ENCODE data around the gene SCG2.
A peak's percentile ranks its signal among the peaks of the same experiment; 100 is the strongest.

Gene SCG2, protein sequence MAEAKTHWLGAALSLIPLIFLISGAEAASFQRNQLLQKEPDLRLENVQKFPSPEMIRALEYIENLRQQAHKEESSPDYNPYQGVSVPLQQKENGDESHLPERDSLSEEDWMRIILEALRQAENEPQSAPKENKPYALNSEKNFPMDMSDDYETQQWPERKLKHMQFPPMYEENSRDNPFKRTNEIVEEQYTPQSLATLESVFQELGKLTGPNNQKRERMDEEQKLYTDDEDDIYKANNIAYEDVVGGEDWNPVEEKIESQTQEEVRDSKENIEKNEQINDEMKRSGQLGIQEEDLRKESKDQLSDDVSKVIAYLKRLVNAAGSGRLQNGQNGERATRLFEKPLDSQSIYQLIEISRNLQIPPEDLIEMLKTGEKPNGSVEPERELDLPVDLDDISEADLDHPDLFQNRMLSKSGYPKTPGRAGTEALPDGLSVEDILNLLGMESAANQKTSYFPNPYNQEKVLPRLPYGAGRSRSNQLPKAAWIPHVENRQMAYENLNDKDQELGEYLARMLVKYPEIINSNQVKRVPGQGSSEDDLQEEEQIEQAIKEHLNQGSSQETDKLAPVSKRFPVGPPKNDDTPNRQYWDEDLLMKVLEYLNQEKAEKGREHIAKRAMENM

DNA sequence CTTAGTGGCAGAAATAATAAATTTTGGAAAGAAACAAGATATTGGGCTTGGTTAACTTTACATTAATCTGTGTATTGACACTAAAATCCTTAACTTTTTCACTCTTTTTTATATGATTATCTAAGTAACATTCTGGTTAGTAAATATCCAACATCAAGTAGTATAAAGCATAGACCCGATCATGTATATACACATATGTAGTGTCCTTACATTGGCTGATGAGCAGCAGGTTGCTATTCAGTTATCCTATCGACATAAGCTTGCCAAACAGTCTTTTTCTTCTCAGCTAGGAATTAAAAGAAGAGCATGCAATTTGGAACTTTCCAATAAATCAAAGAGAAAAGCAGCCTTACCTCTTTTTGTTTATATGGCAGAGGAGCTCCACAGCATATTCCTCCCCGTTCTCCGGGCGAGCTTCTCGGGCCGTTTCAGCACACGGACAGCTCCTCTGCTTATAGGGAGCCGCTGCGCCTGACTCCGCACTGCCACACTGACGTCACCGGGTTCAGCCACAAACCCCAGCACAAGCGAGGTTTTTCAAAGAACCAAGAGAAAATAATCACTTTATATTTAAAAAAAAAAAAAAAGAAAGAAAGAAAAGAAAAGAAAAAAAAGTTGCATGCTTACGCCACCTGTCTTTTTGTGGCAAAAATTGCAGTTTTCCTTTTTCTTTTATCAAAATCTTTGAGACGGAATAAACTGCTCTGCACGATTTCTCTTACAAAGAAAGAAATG lies at the start of gene SCG2:
TSS of gene SCG2 (minus strand) at position 430 of the 735 bp plus-strand sequence. CDS start 3,079 bp downstream, outside the sequence.
- DNase-seq, result peak in 43 of 56 donors; percentile 7 to 75 (median 40)

DNA sequence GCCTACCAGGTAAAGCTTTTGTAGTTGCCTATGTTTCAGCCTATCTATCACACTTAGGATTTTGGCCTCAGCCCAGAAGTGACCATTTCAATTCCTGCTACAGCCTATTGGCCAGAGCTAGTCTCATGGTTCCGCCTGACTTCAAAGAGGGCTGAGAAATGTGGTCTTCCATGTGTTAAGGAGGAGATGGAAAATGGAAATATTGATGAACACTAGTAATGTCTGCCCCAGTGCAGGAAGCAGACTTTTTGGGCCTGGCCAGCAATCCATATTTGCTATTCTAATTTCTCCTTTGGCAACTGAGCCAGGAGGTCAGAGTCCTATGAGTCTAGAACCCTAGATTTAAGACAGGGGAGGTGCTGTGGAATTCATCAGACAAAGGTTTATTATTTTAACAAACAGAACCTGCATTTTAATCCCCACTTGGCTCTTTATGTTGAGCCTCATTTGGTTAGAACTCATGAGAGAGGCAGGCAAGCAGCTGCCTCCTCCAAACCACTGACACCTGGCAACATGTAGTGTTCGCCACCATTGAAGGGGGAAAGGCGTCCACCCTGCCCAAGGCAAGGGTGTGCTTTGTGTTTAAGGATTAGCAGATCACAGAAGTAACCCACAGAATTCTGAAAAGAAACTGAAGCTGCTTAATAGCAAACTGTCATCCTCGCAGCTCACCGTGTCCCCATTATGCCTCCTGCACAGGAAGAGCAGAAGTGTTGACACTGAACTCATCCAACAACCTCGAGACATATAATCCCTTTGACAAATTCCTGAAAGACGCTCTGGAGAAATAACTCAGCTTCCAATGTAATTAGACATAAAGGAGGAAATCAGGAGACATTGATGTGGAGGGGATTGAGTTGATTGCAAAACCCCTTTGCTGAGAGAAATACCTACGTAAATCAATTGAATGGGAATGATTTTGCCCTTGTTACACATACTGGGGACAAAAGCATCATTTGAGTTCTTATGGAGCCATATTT lies 47.7 kb upstream of the SCG2 start:
- no peak for DNase-seq

DNA sequence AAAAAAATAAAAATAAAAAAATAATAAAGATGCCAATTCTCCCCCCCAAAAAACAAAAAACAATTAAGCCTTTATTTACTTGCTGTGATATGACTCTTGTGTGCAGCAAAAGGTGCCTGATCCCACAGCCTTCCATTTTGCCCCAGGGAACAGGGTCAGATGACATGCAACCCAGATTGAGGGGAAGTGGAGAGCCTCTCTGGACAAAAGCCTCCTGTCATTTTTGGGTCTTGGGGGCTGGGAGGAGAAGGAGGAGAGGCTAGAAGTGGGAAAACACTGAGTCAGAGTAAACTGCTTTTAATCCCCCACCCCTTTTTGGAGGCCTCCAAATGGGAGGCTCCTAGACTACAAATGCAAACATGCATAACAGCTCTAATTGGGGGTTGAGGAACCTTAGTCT lies 46.6 kb upstream of the SCG2 start:
- DNase-seq, result no peak

DNA sequence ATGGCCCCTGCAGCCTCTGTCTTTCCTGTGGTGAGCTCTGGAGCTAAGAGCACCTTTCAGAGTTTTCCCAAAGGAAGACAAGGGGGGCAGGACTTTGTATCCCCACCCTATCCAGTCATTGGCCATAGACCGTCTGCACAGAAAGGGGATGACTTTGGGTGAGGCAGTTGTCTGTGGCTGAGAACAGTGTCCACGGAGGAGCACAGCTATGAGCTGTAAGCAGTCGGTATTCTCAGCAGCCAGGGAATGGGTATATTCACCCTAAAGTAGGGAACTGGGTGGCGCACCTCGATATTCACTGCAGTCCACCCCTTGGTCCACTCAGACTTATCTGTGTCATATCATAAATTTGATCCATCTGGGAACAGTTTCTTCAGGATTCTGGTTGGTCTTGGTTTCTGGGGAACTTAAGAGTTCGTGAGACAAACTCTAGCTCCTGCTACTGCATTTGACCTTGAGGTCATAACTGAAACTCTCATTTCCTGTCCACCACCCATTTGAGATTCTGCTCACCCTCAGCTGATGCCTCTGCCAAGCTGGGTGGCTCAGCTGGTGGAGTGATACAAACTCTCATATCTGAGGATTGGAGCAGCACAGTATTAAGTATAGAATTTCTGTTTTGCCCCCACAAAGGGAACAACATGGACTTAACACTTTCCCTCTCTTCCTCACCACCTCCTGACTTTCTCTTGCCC lies 45.2 kb upstream of the SCG2 start:
- DNase-seq, result no peak

DNA sequence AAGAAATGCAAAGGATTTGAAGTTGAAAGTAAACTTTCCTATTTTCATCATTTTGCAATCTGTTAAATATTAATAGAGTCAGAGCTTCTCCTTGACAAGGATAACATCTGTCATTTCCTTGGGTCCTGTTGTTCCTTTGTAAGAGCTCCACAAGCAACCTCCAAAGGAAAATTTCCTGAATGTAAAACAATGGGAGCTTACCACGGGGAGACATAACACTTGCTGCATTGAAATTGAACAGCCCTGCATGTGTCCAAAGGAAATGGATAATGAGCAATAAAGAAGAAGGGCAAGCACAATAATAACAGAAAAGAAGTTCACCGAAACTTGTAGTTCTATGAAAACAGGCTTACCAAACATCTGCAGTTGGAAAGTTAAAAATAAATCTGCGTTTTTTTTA lies 42.0 kb upstream of the SCG2 start:
- DNase-seq, result no peak

DNA sequence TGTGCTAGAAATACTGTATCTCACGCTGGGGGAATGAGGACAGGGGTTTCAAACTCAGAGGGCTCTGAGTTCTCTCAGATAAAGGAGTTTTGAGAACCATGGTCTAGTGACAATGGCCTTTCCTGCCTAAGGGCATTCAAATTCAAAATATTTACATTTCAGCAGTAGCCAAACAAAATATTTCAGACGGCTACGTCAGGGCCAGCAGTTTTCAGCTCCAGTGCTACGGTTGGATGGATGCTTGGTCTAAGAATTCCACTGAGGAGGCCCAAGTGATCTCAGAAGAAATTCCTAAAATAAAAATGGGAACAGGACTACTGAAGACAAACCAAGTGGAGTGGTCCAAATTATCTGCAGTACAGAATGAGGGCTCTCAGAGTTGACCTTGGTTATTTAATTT lies 41.1 kb upstream of the SCG2 start:
- no peak for DNase-seq

DNA sequence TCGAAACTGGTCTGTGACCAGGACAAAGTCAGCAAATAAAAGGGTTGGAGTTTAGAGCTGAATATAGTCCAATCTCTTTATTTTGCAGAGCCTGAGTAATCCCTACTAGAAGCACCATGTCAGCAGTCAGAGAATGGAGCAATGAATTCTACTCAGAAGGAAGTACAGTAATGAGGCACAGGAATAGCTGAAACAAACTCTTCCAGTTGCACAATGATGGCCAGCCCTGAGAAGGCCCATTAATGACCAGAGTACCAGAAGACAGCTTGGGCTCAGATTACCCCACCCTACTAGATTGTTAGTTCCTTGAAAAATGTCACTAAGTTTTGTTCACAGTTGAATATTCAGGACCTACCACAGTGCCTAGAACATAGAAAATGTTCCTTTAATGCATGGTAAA lies 40.3 kb upstream of the SCG2 start:
- DNase-seq, result no peak

DNA sequence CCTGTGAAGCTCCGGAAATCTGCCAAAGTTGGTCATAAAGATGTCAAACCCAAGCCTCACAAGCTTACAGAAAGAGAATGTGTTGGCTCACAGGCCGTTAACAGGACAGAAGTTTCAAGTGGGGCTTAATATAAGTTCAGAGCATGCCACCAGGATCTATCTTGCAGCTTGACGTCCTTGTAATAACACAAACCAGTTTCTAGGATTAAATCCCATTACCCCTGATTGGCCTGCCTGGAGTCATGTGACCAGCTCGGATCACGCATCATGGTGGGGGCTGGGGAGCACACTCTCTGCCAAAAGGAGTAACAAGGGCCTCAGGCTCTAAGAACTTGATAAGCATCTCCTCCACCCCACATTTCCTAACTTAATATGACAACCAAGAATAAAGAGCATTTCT lies 38.9 kb upstream of the SCG2 start:
- no peak for DNase-seq

DNA sequence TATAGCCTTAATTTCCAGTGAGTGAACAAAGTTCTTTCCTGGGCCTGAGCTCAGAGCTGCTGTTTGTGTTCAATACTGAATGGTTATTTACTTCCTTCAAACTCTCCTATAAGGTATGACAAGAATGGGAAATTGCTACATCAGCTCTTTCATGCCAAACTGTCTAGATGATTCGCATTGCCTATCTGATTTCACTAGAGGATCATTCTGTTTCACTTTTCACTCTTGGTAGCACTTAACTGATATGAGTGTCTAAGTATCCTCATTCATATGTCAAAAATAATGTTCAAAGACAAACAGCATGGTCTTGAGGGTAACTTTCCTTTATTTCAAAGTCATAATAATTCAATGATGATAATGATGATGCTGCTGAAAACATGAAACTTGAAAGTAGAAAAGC lies 32.9 kb upstream of the SCG2 start:
- DNase-seq, result no peak

DNA sequence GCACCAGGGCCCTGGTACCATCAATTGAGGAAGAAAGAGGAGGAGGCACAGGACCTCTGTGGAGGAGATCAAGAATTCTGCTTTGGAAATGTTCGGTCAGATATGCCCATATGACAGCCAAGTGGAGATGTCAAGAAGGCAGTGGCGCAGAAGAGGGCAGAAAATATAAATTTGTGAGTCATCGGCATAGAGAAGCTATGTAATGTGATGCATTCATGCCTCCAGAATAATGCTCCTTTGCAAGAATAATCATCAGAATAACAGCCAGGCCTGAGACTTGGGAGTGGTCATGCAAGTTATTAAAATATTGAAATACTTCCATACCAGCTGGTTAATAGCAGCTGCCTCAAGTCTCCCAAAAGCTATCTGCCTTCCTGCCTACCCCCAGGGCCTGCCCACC lies 32.1 kb upstream of the SCG2 start:
- no peak for DNase-seq

DNA sequence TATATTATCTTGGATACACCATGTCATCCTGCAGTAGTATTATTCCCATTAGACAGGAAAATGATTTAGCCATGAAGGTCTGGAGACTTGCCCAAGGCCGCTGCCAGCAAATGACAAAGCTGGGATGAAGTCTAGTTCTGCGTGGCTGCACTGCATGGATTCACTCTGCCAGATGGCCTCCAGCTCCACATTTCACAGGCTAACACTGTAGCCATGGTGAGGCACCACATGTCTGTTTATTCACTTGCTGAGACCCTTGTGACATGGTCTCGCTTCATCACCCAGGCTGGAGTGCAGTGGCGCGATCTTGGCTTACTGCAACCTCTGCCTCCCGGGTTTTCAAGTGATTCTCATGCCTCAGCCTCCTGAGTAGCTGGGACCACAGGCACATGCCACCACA lies 31.5 kb upstream of the SCG2 start:
- DNase-seq, result no peak

DNA sequence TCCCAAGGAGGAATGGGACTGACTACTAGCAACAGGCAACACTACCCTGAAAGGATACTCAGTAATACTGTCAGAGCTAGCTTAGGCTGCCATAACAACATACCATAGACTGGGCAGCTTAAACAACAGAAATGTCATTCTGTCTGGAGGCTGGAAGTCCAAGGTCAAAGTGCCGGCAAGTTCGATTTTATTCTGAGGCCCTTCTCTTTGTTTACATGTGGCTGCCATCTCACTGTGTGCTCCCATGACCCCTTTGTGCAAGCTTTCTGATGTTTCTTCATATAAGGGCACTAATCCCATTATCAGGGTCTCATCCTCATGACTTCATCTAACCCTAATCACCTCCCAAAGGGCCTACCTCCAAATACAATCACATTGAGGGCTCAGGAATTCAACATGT lies 30.7 kb upstream of the SCG2 start:
- no peak for DNase-seq

DNA sequence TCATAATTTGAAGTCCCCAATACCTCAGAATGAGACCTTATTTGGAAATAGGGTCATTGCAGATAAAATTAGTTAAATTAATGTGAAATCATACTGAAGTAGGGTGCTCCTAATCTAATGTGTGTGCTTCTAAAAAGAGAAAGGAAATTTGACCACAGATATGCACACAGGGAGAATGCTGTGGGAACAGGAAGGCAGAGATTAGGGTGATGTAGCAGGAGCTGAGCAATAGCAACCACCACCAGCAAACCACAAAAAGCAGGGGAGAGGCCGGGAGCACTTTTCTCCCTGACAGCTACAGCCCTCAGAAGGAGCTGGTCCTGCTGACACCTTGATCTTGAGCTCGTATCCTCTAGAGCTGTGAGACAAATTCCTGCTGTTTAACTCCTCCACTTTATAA lies 24.6 kb upstream of the SCG2 start:
- DNase-seq, result no peak

DNA sequence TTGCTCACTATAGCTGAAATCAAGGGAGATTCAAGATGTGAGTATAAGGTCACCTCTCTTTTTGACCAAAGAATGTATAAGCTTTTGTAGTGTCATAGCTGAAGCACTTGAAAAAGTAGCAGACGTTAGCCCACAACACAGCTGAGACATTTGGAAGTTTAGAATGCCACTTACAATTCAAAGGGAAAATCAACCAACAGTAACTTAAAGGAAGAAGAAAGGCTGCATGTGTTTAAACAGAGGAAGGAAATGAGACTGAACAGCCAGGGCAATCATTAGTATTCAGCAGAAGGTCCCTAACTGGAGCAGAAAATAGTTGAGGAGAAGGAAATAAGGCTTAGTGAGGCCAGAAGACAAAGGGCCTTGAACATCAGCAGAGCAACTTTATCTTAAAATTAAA lies 23.5 kb upstream of the SCG2 start:
- no peak for DNase-seq

DNA sequence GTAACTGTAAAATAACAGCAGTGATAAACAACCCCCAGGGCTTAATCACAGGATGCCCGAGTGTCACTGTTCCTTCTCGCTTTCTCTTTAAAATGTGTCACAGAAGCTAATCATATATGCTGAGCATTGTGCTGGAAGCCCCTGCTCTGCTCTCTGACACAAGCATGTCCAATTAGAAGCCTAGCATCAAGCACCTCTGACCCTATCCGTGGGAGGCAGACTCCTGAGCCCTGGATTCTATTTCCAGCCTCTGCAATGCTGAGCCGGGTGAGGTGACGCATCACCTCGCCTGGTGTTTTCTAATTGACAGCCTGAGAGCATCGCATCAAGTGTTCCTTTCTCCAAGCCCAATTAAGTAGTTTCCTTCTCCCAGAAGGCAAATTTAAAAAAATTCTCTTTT lies 19.7 kb upstream of the SCG2 start:
- DNase-seq, result no peak

DNA sequence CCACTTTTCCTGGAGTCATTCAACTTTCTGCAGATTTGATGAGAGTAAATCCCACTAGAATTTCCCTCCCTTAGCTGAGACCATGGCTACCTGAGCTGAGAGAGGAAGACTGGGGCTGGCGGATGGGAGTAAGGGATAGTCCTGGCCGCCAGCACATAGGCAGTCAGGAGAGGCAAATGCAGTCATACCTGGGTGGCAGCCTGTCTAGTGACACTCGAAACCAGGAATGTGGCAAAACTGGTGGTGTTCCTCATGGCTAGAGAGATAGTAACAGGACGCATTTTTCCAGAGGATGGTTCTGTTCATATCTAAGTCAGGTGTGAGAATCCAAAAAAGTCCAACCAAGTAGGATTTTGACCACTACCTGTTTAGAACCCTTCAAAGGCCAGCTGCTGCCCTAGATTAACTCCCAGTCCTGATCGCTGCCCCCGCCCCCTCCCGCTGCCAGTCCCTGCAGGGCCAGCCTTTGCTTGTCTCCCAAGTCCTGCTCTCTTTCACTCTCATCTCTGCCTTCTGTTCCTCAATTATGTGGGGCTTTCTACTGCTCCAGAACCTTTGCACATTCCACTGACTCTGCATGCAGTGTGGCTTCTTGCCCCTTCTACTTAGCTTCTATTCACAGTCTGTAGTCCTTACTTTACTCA lies 17.4 kb upstream of the SCG2 start:
- DNase-seq, result no peak

DNA sequence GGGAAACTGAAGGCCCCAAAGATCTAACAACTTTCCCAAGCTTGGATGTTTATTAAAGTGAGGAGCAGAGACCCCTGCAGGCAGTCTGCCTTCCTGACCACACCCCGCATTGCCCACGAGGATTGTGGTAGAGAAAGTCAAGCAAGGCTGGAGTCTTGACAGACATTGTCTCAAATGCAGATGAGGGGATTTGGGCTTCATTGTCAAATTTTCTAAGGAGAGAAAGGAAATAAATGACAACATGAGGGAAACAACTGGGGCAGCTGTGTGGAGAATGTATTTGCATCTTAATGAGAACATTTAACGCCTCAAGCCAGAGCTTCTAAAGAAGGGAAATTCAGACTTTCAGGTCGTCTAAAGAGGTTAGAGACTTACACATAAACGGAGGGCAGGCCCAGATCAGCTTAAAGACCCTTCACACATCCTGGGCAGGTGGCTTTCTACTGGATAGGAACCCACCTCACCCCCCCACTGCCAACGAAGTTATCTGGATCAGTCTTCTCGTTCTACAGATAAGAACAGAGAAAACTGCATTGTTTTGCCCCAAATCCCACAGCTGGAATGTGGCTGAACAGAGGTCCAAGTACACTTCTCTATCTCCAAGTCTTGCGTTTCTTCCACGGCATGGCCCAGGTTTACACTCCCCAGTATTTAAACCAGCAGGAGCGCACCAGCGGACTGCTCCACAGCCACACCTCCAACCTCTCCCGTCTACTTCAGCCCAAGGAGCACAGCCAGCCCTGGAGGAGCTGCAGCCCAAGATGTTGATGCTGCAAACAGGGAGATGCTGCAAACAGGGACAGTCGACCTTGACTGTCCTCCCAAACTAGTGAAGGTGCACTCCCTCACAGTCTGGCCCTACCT lies 16.2 kb upstream of the SCG2 start:
- no peak for DNase-seq

DNA sequence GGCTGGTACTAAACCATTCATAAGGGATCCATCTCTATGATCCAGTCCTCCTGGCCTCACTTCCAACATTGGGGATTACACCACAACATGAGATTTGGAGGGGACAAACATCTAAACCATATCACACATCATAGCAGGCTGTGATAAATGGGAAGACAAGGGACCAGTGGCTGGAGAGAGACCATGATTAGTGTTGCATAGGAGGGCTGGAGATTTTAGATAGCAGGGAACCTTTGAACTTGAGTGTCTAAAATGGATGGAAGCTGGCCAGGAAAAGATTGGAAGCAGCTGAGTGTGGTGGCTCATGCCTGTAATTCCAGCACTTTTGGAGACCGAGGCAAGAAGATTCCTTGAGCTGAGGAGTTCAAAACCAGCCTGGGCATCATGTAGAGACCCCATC lies 12.4 kb upstream of the SCG2 start:
- DNase-seq, result no peak

Data from amygdala (tissue), 56 donors.